ENCODE data around the gene SPOCK1.
"Not testable (repeated sequence)": the region's sequence is repeated elsewhere in the genome, so short reads cannot be mapped to it uniquely, and the experiment has no call there.

The SPOCK1 gene

GRCh38 chr5:137501846-137502406 is 2.8 kb upstream of the SPOCK1 start:
- Histone ChIP-seq H3K4me3 (ENCODE audit: severe bottlenecking) (no peak overlapping the region), H3K27me3 (ENCODE audit: insufficient read depth, poor library complexity, severe bottlenecking) (no peaks in the 10 kb centered on the region), H3K27ac (ENCODE audit: poor library complexity, severe bottlenecking) (no peak overlapping the region), H3K4me1 (ENCODE audit: insufficient read depth, poor library complexity, severe bottlenecking) (no peaks in the 10 kb centered on the region), H3K9me3 (ENCODE audit: severe bottlenecking) (no peaks in the 10 kb centered on the region), H3K36me3 (ENCODE audit: low read depth) (no peaks in the 10 kb centered on the region)
- TF ChIP-seq CTCF (IDR thresholded peaks at IDR 0.05; ENCODE audit: poor library complexity, severe bottlenecking), result no peak
- ATAC-seq (ENCODE audit: low read depth) (no peak), DNase-seq (ENCODE audit: low spot score) (no peak)

GRCh38 chr5:137501226-137501625 is 2.1 kb upstream of the SPOCK1 start:
- no peaks in the 10 kb centered on the region for H3K27me3 ChIP-seq (ENCODE audit: insufficient read depth, poor library complexity, severe bottlenecking)
- no peak overlapping the region for H3K4me3 ChIP-seq (ENCODE audit: severe bottlenecking)
- no peaks in the 10 kb centered on the region for H3K36me3 ChIP-seq (ENCODE audit: low read depth)
- ATAC-seq (ENCODE audit: low read depth), result no peak
- no peak for DNase-seq (ENCODE audit: low spot score)
- H3K4me1 ChIP-seq (ENCODE audit: insufficient read depth, poor library complexity, severe bottlenecking), result no peaks in the 10 kb centered on the region
- no peak overlapping the region for H3K27ac ChIP-seq (ENCODE audit: poor library complexity, severe bottlenecking)
- no peaks in the 10 kb centered on the region for H3K9me3 ChIP-seq (ENCODE audit: severe bottlenecking)
- TF ChIP-seq CTCF (IDR thresholded peaks at IDR 0.05; ENCODE audit: poor library complexity, severe bottlenecking), result no peak

- ATAC-seq (ENCODE audit: low read depth) (no peak), DNase-seq (ENCODE audit: low spot score) (no peak)
- Histone ChIP-seq H3K4me3 (ENCODE audit: severe bottlenecking) (no peak overlapping the region), H3K36me3 (ENCODE audit: low read depth) (no peaks in the 10 kb centered on the region), H3K9me3 (ENCODE audit: severe bottlenecking) (no peaks in the 10 kb centered on the region), H3K4me1 (ENCODE audit: insufficient read depth, poor library complexity, severe bottlenecking) (no peaks in the 10 kb centered on the region), H3K27me3 (ENCODE audit: insufficient read depth, poor library complexity, severe bottlenecking) (no peaks in the 10 kb centered on the region), H3K27ac (ENCODE audit: poor library complexity, severe bottlenecking) (no peak overlapping the region)
- TF ChIP-seq CTCF (IDR thresholded peaks at IDR 0.05; ENCODE audit: poor library complexity, severe bottlenecking), result no peak
Measured at GRCh38 chr5:137500615-137501225, 1.6 kb upstream of the SPOCK1 start.

- ATAC-seq (ENCODE audit: low read depth); H3K4me3 ChIP-seq (ENCODE audit: severe bottlenecking); DNase-seq (ENCODE audit: low spot score); H3K27ac ChIP-seq (ENCODE audit: poor library complexity, severe bottlenecking); H3K9me3 ChIP-seq (ENCODE audit: severe bottlenecking); H3K4me1 ChIP-seq (ENCODE audit: insufficient read depth, poor library complexity, severe bottlenecking); H3K36me3 ChIP-seq (ENCODE audit: low read depth); H3K27me3 ChIP-seq (ENCODE audit: insufficient read depth, poor library complexity, severe bottlenecking): not testable (repeated sequence)
- peak; percentile 88 for TF ChIP-seq CTCF (IDR thresholded peaks at IDR 0.05; ENCODE audit: poor library complexity, severe bottlenecking)
Measured at GRCh38 chr5:137499506-137499847, 351 bp upstream of the SPOCK1 start.

- peak; percentile 4; the same call in 2 of the 3 replicates for ATAC-seq (ENCODE audit: low read depth)
- no peaks in the 10 kb centered on the region for H3K36me3 ChIP-seq (ENCODE audit: low read depth)
- H3K27ac ChIP-seq (ENCODE audit: poor library complexity, severe bottlenecking), result no peak overlapping the region
- H3K9me3 ChIP-seq (ENCODE audit: severe bottlenecking), result no peaks in the 10 kb centered on the region
- peak overlapping the region; percentile 42 for H3K4me3 ChIP-seq (ENCODE audit: severe bottlenecking)
- H3K4me1 ChIP-seq (ENCODE audit: insufficient read depth, poor library complexity, severe bottlenecking), result no peaks in the 10 kb centered on the region
- TF ChIP-seq CTCF (IDR thresholded peaks at IDR 0.05; ENCODE audit: poor library complexity, severe bottlenecking), result no peak
- no peak for DNase-seq (ENCODE audit: low spot score)
- no peaks in the 10 kb centered on the region for H3K27me3 ChIP-seq (ENCODE audit: insufficient read depth, poor library complexity, severe bottlenecking)
Measured at GRCh38 chr5:137498301-137498735, 808 bp downstream of the SPOCK1 start.
